HS-5 (cell line): ENCODE results near the gene LSP1.
"Not testable (repeated sequence)": the region's sequence is repeated elsewhere in the genome, so short reads cannot be mapped to it uniquely, and the experiment has no call there.

Experiments used
- DNase-seq: peaks from one replicate; pipeline ENCODE4 v3.0.0-alpha.2; 2012; ENCODE audit warnings: low read depth

LSP1 gene

DNA sequence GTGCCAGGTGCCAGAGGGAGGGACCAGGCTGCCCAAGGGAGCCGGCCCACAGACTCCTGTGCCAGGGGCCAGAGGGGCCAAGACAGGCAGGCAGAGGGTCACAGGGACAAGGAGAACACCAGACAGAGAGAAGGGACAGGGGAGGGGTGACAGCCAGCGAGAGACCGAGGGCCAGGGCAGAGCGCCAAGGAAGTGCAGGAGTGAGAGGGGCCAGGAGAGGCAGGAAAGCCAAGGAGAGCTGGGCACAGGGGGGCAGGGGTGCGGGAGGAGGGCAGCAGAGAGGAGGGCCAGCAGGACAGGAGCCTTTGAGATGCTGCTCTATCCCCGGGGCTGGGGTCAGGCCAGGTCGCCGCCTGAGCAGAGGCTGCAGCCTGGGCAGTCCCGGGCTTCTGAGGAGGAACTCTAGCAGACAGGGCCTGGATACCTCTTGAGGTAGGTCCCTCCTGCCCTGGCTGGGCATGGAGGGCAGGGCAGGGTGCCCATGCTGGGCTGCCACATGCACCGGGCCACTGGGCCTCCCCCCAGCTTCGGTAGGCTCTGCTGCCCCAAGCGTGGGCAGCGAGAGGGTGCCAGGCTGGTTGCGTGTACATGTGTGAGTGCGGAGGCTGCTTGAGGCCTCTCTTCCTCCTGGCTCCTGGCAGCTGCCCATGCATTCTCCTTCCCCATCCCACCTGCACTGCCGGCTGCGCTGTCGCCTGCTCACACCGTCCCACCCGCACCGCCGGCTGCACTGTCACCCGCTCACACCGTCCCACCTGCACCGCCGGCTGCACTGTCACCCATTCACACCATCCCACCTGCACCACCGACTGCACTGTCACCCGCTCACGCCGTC lies 12.2 kb downstream of the LSP1 start:
- DNase-seq = no peak

DNA sequence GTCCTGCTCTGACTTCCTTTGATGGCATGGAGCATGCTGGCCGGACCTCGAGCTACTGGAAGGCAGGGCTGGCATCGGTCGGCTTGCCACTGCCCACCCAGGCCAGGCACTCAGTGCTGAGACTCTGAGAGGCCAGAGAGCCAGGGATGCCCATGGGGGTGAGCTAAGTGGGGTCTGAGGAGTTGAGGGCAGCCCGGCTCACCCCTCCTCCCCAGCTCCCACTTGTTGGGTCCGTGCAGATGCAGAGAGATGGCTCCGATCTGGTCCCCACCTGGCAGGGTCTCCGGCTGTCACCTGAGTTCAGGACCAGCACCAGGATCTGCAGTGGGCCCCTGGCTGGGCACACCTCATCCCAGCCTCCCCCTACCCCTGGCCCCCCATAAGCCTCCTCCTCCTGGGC lies 13.3 kb downstream of the LSP1 start:
- no peak for DNase-seq

DNA sequence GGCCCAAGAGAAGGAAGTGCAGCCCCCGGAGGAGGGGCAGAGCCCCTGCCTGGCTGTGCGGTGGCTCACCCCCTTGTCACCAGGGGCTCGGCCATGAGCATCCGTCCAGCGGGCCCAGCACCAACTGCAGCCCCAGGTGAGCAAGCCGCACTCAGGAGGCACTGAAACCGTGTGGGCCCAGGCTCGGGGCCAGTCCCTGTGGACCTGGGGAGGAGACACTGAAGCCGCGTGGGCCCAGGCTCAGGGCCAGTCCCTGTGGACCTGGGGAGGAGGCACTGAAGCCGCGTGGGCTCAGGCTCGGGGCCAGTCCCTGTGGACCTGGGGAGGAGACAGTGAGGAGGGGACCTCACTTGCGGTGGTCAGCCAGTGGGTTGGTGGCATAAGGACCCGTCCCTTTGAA lies 13.9 kb downstream of the LSP1 start:
- DNase-seq = no peak

DNA sequence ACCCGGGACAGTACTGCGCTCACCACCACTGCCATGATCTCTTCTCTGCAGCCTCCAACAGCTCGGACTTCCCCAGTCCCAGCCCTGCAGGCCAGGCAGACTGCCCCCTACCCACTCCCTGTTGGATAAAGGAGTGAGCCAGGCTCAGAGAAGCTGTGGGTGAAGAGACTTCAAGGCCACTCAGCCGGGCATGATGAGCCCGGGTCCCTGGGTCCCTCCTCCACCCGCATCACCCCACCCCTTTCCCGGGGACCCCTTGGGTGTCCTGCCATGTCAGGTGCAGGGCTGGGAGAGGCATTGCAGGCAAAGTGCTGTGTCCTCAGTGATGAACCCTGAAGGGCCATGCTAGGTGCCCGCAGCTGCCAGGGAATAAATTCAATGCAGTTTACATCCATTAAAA lies 14.5 kb downstream of the LSP1 start:
- no peak for DNase-seq

DNA sequence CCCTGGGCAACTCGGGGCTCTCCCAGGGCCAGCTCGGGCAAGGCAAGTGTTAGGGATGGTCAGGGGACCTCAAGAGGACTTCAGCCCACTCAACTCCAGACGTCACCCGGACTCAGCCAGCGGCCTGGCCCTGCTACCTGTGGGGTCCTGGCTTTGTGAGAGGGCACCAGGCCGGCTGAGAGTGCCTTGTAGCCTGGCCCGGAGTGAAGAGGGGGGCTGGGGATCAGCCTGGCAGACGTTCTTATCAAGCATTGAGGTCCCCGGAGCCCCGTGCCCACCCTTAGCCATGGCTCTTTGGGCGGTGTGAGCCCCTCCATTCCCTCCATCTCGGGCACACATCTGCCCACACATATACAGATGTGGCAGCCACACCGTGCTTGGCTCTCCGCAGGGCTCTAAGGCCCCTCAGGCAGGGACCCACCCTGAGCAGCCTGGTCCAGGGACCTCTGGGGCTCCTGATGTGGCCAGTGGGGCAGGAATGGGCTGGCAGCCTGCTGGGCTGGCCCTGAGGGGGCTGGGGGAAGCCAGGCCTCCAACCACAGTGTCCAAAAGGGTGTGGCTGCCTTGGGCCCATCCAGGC lies 15.3 kb downstream of the LSP1 start:
- no peak for DNase-seq

DNA sequence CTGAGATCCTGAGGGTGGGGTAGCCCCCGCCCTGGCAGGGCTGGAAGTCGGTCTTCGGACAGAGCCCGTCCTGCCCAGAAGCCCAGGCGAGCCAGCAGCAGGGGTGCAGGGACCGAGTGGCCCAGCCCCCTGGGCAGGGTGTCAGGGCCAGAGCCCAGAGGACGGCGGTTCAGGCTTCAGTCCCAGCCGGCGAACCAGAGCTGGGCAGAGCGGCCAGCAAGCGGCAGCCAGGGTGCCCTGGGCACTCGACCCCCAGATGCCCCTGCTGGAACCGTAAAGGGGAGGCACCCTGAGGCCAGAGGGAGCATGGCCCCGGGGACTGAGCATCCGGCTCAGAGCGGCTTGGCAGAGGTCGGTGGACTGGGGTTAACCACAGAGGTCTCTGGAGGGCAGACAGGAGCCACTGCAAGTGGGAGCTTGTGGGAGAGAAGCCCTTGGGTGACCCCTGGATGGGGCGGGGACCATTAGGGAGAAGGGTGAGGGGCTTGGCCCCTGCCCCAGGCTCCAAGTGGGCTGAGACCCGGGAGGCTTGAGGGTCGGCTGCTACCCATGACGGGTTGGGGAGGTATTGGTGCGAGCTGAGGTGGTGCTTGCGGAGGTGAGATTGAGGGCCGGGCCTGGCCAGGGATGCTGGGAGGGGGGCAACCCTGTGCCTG lies 15.9 kb downstream of the LSP1 start:
- no peak for DNase-seq

DNA sequence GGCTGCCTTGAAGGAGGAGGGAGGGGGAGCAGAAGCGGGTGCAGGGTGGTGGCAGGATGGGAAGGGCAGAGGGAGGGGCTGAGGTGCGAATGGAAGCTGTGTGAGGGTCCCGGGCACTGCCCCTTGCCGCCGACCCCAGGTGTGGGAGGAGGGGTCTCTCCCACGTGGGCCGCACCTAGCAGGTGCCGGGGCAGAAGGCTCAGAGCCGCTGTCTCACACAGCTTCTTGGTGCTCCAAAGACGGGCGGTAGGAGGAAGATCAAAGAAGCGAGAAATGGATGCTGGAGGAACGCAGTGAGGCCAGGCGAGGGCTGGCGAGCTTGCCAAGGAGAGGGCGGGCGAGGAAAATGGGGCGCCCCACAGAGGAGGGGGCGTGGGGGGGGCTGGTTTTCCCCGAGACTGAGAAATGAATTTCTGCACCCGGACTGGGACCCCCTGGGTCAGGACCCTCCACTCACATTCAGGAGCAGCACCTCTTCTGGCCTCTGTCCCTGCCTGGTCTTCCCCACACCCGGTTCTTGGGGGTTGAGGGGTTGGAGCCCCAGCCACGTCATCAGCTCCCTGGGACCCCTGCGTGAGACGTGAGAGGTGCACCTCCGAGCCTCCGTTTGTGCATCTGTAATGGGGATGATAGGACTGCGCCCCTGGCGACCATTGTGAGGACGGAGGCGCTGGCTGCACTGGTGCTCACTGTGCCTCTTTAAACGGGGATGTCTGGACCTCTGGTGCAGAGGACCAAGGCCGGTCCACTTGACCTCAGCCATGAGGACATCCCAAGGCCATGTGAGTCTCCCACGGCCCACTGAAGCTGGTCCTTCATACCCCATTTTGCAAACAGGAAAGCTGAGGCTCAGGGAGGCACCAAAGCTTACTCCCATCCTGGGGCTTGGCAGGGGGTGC lies 16.8 kb downstream of the LSP1 start:
- no peak for DNase-seq

DNA sequence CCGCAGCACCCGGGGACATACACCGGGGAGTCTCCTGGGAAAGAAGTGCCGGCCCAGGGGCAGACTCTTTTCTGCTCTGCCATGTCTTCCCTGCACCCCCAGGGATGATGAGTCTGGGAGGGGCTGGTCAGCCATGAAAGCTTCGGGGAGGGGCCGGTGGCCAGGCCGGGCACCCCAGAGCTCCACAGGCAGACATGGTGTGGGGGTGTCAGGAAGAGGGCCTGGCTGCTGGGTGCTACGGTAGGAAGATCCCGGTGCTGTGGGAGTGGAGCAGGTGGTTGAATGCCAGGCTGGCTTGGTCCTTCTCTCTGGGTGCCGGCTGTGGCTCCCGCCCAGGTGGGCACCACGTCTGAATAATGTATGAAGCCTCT lies 17.4 kb downstream of the LSP1 start:
- DNase-seq = no peak

DNA sequence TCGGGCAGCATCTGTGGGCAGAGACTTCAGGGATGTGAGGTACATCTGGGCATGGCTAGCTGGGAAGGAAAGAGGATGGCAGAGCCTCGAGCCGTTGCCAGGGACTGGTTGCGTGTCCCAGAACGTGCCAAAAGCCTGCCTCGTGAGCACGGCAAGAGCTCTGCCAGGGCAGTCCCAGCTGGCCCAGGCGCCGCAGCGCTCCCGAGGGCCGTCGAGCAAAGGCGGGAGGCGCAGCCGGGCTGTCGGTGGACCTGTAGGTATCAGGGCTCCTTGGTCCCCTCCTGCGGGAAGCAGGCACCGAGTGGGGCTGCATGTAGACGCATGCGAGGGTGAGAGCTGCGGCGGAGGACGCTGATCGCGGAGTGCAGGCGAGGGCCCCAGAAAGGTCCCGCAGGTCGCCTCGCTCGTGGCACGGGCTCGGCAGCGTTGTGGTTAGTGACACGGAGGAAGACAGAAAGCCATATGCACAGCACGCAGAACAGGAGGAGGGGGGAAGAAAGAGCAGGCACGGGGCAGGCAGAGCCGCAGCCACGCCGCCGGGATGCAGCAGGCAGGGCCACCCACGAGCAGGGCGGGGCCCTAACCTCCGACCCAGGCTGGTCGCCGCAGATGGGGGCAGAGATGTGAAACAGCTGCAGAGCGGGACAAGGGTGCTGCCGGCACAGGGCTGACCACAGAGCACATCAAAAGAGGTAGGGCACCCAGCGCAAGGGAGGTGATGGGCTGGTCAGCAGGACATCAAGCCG lies 18.0 kb downstream of the LSP1 start:
- no peak for DNase-seq

DNA sequence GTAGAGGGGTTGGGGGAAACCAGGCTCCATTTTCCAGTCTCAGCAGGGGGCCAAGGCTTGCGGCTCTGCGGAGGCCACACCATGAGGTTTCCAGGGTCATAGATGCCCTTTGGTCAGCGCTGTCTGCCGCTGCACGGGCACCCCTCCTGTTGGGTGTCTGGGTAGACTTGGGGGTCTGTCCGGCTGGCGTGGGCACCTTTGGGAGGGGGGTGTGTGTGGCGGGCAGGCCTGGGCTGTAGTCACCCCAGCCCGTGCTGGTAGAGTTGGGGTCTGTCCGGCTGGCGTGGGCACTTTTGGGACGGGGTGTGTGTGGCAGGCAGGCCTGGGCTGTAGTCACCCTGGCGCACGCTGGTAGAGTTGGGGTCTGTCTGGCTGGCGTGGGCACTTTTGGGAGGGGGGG lies 18.6 kb downstream of the LSP1 start:
- DNase-seq = no peak

DNA sequence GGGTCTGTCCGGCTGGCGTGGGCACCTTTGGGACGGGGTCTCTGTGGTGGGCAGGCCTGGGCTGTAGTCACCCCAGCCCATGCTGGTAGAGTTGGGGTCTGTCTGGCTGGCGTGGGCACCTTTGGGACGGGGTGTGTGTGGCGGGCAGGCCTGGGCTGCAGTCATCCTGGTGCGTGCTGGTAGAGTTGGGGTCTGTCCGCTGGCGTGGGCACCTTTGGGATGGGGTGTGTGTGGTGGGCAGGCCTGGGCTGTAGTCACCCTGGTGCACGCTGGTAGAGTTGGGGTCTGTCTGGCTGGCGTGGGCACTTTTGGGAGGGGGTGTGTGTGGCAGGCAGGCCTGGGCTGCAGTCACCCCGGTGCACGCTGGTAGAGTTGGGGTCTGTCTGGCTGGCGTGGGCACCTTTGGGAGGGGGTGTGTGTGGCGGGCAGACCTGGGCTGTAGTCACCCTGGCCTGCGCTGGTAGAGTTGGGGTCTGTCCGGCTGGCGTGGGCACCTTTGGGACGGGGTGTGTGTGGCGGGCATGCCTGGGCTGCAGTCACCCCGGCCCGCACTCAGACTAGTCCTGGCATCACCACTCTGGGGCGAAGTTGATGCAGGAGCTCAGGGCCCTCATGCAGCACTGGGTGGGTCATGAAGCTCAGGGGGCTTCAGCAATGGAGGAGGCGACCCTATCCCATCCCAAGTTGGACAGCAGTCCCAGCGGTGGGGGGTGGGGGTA lies 19.5 kb downstream of the LSP1 start:
- DNase-seq = no peak

DNA sequence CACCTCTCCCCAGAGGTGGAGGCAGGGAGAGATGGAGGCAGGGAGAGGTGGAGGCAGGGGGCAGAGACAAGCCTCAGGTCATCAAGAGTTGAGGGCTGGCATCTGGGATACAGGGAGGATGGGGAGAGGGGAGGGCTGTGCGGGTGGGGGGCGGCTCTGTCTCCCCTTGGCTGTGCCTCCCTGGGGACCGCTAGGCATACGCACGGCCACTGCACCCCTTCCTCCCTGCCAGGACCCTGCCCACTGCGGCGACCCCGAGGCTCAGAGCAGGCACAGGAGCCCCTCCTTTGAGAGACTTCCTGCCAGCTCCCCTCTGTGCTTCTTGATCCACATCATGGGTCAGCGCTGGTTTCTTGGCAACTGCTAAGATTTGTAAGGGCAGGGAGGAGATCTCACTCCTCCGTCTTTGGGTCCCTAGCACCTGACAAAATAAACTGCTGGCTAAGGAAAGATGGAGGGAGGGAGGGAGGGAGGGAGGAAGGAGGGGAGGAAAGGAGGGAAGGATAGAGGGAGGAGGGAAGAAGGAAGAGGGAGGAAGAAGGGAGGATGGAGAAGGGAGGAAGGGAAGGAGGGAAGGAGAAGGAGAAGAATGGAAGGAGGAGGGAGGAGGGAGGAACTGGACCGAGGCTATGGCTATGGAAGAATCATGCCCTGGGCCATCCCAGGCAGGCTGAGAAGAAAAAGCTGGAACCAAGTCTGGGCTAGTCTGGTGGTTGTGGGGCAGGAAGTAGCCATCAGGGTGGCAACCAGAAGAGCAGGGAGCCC lies 20.3 kb downstream of the LSP1 start:
- DNase-seq = no peak

DNA sequence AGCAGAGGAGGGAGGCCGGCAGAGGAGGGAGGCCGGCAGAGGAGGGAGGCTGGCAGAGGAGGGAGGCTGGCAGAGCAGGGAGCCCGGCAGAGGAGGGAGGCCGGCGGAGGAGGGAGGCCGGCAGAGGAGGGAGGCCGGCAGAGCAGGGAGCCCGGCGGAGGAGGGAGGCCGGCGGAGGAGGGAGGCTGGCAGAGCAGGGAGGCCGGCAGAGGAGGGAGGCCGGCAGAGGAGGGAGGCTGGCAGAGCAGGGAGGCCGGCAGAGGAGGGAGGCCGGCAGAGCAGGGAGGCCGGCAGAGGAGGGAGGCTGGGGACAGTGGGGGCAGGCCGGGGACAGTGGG lies 20.9 kb downstream of the LSP1 start:
- DNase-seq = not testable (repeated sequence)

DNA sequence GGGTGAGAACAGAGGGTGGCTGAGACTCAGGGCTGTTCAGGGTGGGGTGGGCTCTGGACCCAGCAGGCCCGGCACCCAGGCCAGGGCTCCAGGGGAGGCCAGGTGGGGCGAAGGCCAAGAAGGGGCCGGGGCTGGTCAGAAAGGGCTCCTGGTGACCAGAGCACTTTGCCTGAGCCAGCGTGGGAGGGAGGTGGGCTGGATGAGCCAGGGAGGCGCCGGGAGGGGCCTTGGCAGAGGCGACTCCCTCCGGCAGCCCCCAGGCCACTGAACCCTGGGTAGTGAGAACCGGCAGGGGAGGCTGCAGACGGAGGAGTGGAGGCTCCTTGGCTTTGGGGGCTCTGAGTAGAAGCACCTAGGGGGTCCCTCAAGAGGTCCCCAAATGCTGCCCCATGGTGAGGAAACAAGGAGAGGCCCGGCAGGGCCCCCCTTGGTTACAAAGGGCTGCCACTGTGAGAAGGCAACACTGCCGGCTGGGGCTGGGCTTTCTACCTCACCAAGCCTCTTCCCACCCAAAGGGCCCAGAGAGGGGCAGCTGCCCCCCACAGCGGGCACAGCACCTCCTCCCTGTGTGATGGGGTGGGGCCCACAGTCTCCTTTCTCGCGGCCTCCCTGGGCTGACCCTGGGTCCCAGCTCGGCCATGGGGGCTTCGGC lies 21.7 kb downstream of the LSP1 start:
- not testable (repeated sequence) for DNase-seq

DNA sequence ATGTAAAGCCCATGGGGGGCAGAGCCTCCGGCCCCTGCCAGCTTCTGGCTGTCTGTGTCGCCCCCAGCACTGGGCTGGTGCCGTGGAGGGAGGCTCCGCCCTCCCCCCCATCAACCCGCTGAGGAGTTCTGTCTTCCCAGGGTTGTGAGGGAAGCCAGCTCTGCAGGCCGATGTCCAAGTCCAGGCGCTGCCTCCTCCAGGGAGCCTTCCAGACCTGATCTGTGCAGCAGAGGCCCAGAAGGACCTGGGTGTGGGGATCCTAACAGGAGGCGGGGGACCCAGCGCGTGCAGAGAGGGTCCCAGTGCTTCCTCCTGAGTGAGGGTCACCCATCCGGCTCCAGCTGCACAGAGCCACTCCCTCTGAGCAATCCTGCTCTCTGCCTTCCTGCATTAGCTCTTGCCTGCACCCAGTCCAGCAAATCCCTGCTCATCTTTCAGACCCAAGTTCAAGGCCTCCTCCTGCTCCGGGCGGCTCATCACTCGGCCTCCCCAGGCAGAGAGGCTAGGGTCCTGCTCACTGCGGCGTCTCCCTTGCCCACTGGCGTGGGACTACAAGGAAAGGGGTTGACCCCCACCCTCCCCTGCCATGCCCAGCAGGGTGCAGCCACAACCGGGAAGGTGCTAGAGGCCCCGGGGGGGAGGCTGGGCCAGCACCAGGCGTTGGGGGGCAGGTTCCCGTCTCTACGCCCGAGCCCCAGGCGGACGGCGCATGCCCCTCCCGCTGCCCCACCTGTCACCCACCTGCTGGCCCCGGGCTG lies 22.4 kb downstream of the LSP1 start:
- DNase-seq = no peak

DNA sequence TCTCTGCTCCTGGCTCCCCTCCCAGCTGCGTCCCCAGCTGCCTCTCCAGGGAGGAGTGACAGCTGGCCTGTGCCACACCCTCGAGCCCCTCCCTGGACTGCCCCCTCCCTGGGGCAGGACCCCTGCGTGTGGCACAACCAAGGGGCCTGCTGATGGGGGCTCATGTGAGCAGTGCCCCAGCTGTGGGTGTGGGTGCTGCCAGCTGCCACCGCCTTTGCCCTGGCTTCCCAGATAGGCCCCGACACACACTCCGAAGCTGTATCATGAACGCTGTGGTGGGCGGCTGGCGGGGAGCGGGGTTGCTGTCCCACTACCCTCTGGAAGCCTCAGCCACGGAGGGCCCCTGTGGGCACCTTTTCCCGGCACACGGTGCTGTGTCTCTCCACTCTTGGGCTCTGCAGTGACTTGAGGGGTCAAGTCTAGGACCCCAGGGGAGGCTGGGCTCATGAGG lies 23.0 kb downstream of the LSP1 start:
- DNase-seq = not testable (repeated sequence)

DNA sequence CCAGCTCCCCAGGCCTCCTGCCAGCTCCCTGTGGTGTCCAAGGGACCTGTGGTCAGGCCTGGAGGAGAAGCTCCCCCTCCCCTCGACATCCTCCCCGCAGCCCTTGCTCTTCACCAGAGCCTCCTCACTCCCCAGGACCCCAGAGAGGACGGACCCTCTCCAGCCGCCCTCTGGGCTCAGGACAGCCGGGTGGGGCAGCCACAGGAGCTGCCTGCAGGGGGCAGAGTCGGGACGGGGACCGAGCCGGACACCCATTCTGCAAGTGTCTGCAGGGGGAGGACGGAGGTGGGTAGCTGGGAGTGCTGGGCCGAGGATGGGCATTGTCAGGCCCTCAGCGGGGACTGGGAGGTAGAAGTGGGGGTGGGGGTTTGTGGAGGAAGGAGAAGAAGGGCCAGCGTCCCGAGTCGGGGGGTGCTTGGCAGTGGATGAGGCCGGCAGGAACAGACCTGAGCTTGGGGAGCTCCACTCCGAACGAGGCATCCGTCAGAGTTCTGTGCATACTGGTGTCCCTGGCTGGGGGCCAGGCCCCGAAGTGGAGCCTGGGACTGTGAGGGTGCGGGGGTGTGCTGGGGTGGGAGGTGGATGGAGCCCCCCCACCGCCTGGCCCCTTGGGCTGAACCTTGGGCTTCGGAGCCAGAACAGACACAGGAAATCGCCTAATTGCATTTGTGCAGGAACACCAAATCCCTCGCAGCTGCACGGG lies 23.6 kb downstream of the LSP1 start:
- no peak for DNase-seq
